HEK293 (cell line): ENCODE data around the gene NAPSA.

Experiments used
- CTCF ChIP-seq: fragments of 450-650 bp; formaldehyde crosslinking; IDR thresholded peaks from 2 replicates; pipeline ENCODE4 v1.5.1; 2016; ENCODE audit warnings: missing biosample characterization, missing genetic modification characterization
- GLIS2 ChIP-seq: fragments of 450-650 bp; formaldehyde crosslinking; IDR thresholded peaks from 2 replicates; pipeline ENCODE4 v1.5.1; 2016; ENCODE audit warnings: missing biosample characterization, missing genetic modification characterization
- KLF7 ChIP-seq: fragments of 450-650 bp; formaldehyde crosslinking; IDR thresholded peaks from 2 replicates; pipeline ENCODE4 v1.5.1; 2016; ENCODE audit warnings: missing biosample characterization, missing genetic modification characterization, borderline replicate concordance
- PATZ1 ChIP-seq: fragments of 450-650 bp; formaldehyde crosslinking; IDR thresholded peaks from 2 replicates; pipeline ENCODE4 v1.5.1; 2016; ENCODE audit warnings: missing biosample characterization, missing genetic modification characterization
- REST ChIP-seq: fragments of 450-650 bp; formaldehyde crosslinking; IDR thresholded peaks from 2 replicates; pipeline ENCODE4 v1.5.1; 2016; ENCODE audit warnings: missing biosample characterization, missing genetic modification characterization
- TCF7L2 ChIP-seq: IDR thresholded peaks from 2 replicates; pipeline ENCODE4 v1.6.1; 2011; ENCODE audit warnings: low read depth, mild to moderate bottlenecking, inconsistent platforms, low read length, moderate library complexity, borderline replicate concordance
- ZBTB44 ChIP-seq: fragments of 450-650 bp; IDR thresholded peaks from 2 replicates; pipeline ENCODE4 v1.5.1; 2018; ENCODE audit warnings: missing biosample characterization, mild to moderate bottlenecking, missing genetic modification characterization
- ZNF184 ChIP-seq: fragments of 450-650 bp; IDR thresholded peaks from 2 replicates; pipeline ENCODE4 v1.5.1; 2018; ENCODE audit warnings: missing biosample characterization, mild to moderate bottlenecking, missing genetic modification characterization
- ZNF24 ChIP-seq: fragments of 450-650 bp; formaldehyde crosslinking; IDR thresholded peaks from 2 replicates; pipeline ENCODE4 v1.5.1; 2016; ENCODE audit warnings: missing biosample characterization, missing genetic modification characterization
- ZNF248 ChIP-seq: fragments of 450-650 bp; formaldehyde crosslinking; IDR thresholded peaks from 2 replicates; pipeline ENCODE4 v1.5.1; 2017; ENCODE audit warnings: missing biosample characterization, missing genetic modification characterization
- ZNF366 ChIP-seq: fragments of 450-650 bp; formaldehyde crosslinking; conservative IDR thresholded peaks from 2 replicates; pipeline ENCODE4 v1.5.1; 2016; ENCODE audit warnings: missing biosample characterization, missing genetic modification characterization
- ZNF830 ChIP-seq: fragments of 450-650 bp; IDR thresholded peaks from 2 replicates; pipeline ENCODE4 v1.5.0; 2018; ENCODE audit warnings: missing biosample characterization, missing genetic modification characterization, low read depth, mild to moderate bottlenecking, moderate library complexity
- TF ChIP-seq, protein P1 (sequence below): fragments of 450-650 bp; formaldehyde crosslinking; IDR thresholded peaks from 2 replicates; pipeline ENCODE4 v1.5.1; 2016; ENCODE audit warnings: missing biosample characterization, missing genetic modification characterization

DNA sequence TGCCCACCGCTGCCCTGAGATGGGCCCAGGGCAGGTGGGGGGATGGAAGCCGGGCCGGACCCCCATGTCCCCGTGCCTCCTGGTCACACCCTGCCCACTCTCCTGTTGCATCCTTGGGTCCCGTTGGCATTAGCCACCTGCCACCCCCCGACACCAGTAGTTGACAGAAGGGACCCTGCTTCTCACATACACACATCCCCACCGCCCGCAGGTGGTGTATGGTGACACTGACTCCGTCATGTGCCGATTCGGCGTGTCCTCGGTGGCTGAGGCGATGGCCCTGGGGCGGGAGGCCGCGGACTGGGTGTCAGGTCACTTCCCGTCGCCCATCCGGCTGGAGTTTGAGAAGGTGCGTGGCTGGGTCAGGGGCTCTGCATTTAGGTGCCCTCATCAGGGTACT, 48.1 kb upstream of the NAPSA start:
- no peak for TF ChIP-seq ZNF184
- no peak for TF ChIP-seq ZNF24 (tag by site-specific recombination)
- TF ChIP-seq CTCF: no peak
- no peak for TF ChIP-seq KLF7 (tag by site-specific recombination)
- TF ChIP-seq ZNF366 (tag by site-specific recombination): no peak
- TF ChIP-seq ZNF830 (tag by site-specific recombination): no peak
- TF ChIP-seq, protein P1, sequence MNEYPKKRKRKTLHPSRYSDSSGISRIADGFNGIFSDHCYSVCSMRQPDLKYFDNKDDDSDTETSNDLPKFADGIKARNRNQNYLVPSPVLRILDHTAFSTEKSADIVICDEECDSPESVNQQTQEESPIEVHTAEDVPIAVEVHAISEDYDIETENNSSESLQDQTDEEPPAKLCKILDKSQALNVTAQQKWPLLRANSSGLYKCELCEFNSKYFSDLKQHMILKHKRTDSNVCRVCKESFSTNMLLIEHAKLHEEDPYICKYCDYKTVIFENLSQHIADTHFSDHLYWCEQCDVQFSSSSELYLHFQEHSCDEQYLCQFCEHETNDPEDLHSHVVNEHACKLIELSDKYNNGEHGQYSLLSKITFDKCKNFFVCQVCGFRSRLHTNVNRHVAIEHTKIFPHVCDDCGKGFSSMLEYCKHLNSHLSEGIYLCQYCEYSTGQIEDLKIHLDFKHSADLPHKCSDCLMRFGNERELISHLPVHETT (tag by site-specific recombination): no peak
- TF ChIP-seq TCF7L2: no peak
- no peak for TF ChIP-seq ZBTB44
- no peak for TF ChIP-seq PATZ1 (tag by site-specific recombination)
- no peak for TF ChIP-seq REST (tag by site-specific recombination)
- no peak for TF ChIP-seq ZNF248 (tag by site-specific recombination)
- TF ChIP-seq GLIS2: no peak
